Measurements from ENCODE around the gene GNA14. TPM values are rescaled to one million over a fixed set of nuclear protein-coding genes. Genes with fewer than 3 reads are reported as not detected.

Gene GNA14
- total and polyA plus RNA-seq, 8 donors = 4.3 to 12.8 (median 10.1) TPM

GRCh38 chr9:77679661-77680368 lies 31.7 kb upstream of the GNA14 start:
- intact Hi-C loops (cut with DNase I) = no loop called here
- Histone ChIP-seq H3K4me3 (no peak overlapping the region), H3K27me3 (no peaks in the 10 kb centered on the region), H3K9me3 (no peaks in the 10 kb centered on the region), H3K36me3 (no peaks in the 10 kb centered on the region), H3K27ac (no peak overlapping the region), H3K4me1 (peaks cover 0 to 15% of the 10 kb centered on the region in 2 donors)
- ATAC-seq = no peak
- DNase-seq = no peak
- TF ChIP-seq CTCF (IDR thresholded peaks at IDR 0.05) = no peak

- H3K27me3 ChIP-seq = no peaks in the 10 kb centered on the region
- peaks cover 0 to 15% of the 10 kb centered on the region in 2 donors for H3K4me1 ChIP-seq
- H3K4me3 ChIP-seq = no peak overlapping the region
- DNase-seq (no peak), ATAC-seq (no peak)
- TF ChIP-seq CTCF (IDR thresholded peaks at IDR 0.05) = no peak
- intact Hi-C loops (cut with DNase I) = no loop called here
- H3K36me3 ChIP-seq = no peaks in the 10 kb centered on the region
- H3K27ac ChIP-seq = no peak overlapping the region
- H3K9me3 ChIP-seq = no peaks in the 10 kb centered on the region
Observed at GRCh38 chr9:77679088-77679487, 31.0 kb upstream of the GNA14 start.

GRCh38 chr9:77677957-77678535 lies 29.9 kb upstream of the GNA14 start:
- Histone ChIP-seq H3K9me3 (no peaks in the 10 kb centered on the region), H3K4me3 (no peak overlapping the region), H3K27ac (no peak overlapping the region), H3K27me3 (no peaks in the 10 kb centered on the region), H3K36me3 (no peaks in the 10 kb centered on the region), H3K4me1 (peaks cover 0 to 15% of the 10 kb centered on the region in 2 donors)
- no peak for TF ChIP-seq CTCF (IDR thresholded peaks at IDR 0.05)
- intact Hi-C loops (cut with DNase I) = no loop called here
- ATAC-seq = no peak
- peak in 1 of 4 donors; percentile 26 for DNase-seq

- no peak for TF ChIP-seq CTCF (IDR thresholded peaks at IDR 0.05)
- DNase-seq = no peak
- ATAC-seq = no peak
- Histone ChIP-seq H3K27me3 (no peaks in the 10 kb centered on the region), H3K27ac (no peak overlapping the region), H3K4me1 (peaks cover 0 to 15% of the 10 kb centered on the region in 2 donors), H3K36me3 (no peaks in the 10 kb centered on the region), H3K4me3 (no peak overlapping the region), H3K9me3 (no peaks in the 10 kb centered on the region)
- intact Hi-C loops (cut with DNase I) = no loop called here
Observed at GRCh38 chr9:77677397-77677796, 29.3 kb upstream of the GNA14 start.

GRCh38 chr9:77673941-77674791 lies 26.0 kb upstream of the GNA14 start:
- Histone ChIP-seq H3K4me1 (peaks cover 0 to 8% of the 10 kb centered on the region in 2 donors), H3K27me3 (no peaks in the 10 kb centered on the region), H3K4me3 (no peak overlapping the region), H3K27ac (no peak overlapping the region), H3K36me3 (no peaks in the 10 kb centered on the region), H3K9me3 (no peaks in the 10 kb centered on the region)
- peak in 2 of 4 donors; percentile 84 for DNase-seq
- peak; percentile 40 for ATAC-seq
- intact Hi-C loops (cut with DNase I) = no loop called here
- no peak for TF ChIP-seq CTCF (IDR thresholded peaks at IDR 0.05)
